LHCN-M2 (cell line): Measurements from ENCODE around the gene ZBTB16. TPM values are rescaled to one million over a fixed set of nuclear protein-coding genes. Genes with fewer than 3 reads are reported as not detected.

Experiments
- DNase-seq: peaks from one replicate; pipeline ENCODE4 v3.0.0-alpha.2; 2012; ENCODE audit warnings: low read depth
- total RNA-seq: library from RNA; depleted of rRNA; stranded (reverse); fragments of >200 nt; gene quantifications from 2 replicates; pipeline ENCODE4 v1.2.3, GENCODE V29; 2014

Gene ZBTB16
- total RNA-seq, 1 experiment from 2014 or later: 4.3 TPM

DNA sequence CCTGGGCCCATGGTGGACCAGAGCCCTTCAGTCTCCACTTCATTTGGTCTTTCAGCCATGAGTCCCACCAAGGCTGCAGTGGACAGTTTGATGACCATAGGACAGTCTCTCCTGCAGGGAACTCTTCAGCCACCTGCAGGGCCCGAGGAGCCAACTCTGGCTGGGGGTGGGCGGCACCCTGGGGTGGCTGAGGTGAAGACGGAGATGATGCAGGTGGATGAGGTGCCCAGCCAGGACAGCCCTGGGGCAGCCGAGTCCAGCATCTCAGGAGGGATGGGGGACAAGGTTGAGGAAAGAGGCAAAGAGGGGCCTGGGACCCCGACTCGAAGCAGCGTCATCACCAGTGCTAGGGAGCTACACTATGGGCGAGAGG, 4.3 kb downstream of the ZBTB16 start:
- no peak for DNase-seq

DNA sequence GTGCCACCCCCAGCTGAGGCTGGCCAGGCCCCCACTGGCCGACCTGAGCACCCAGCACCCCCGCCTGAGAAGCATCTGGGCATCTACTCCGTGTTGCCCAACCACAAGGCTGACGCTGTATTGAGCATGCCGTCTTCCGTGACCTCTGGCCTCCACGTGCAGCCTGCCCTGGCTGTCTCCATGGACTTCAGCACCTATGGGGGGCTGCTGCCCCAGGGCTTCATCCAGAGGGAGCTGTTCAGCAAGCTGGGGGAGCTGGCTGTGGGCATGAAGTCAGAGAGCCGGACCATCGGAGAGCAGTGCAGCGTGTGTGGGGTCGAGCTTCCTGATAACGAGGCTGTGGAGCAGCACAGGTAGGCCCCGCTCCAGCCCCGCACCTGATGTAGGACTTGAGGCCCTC, 4.7 kb downstream of the ZBTB16 start:
- DNase-seq: no peak

DNA sequence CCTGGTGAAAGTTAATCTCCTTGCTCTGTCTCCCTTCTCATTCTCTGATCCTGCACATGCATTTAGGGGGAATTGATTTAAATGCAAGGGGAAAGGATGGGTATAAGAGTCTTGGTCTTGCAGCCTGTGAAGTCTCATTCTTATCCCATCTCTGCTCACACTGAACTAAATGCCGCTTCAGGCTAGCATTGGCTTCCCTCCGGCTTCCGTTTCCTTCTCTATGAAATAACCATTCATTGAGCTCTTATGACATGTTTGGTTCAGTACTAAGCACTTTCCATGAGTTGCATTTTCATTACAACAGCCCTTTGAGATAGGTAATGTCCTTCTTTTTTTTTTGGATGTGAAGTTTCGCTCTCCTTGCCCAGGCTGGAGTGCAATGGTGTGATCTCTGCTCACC, 5.6 kb downstream of the ZBTB16 start:
- no peak for DNase-seq

DNA sequence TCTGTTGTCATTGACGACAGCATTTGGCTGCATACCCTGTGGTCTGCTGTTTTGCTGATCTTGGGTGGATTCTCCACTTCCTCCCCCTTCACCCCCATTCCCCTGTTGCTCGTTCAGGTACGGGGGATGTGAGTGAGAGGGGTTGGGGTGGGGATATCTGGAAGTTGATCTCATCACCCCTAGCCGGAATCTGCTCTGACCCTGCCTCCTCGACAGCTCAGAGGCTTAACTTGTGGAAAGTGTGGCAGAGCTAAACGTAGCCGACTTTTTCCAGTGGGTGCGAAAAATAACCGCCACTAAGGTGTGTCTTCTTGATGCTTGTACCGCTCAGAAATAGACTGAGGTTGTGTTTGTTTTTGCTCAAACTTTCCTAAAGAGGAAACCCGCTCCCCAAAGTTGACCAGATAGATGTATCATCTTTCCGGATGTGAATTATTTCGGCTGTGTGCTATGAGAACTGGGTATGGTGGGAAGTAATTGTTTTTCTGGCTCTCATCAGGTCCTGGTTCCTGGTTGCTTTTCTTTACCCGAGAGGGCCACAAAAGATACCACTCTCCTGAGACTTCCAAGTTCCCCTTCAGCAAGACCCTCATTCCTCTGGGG, 6.6 kb downstream of the ZBTB16 start:
- DNase-seq: no peak

DNA sequence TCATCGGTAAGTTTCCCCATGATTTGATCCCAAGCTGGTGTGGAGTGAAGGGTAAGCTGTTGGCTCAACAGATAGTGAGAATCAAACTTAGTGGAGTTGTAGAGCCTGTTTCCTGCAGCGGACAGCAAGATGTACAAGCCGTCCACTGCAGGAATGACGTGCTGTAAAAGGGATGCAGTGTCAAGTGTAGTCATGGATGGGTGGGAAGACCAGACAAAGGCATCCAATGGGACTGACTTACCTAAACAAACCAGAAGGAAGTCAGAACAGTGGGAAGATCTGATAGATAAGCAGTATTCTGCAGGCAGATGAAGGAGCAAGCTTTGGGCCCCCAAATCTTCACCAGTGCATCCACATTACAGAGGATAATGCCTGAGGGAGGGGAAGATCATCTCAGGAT, 8.8 kb downstream of the ZBTB16 start:
- no peak for DNase-seq

DNA sequence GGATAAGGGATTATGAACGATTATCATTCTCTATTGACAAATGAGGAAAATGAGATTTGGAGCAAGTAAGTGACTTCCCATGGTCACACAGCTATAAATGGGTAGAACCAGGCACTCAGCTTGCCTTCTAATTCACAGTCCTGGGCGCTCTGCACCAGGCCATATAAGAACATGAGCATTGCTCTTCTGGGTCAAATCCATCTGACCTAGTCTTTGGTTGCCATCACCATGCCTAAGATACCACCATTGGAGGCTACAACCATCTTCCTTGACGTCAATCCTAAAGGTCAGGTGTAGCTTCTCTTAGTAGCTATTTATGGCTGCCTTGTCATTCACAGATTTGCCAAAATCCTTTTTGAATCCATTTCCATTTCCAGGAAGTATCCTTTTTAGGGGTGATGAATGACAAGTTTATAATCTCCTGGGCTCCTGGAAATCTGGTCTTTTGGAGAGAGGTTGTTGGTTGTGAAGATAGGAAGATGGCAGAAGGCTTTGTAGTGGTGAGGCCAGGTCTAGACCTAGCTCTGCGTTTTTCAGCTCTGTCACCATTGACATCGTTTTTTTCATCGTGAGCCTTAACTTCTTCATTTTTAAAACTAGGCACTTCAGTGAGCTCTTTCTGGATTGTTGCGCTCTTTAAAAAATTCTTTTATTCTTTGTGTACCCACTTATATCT, 11.1 kb downstream of the ZBTB16 start:
- DNase-seq: no peak

DNA sequence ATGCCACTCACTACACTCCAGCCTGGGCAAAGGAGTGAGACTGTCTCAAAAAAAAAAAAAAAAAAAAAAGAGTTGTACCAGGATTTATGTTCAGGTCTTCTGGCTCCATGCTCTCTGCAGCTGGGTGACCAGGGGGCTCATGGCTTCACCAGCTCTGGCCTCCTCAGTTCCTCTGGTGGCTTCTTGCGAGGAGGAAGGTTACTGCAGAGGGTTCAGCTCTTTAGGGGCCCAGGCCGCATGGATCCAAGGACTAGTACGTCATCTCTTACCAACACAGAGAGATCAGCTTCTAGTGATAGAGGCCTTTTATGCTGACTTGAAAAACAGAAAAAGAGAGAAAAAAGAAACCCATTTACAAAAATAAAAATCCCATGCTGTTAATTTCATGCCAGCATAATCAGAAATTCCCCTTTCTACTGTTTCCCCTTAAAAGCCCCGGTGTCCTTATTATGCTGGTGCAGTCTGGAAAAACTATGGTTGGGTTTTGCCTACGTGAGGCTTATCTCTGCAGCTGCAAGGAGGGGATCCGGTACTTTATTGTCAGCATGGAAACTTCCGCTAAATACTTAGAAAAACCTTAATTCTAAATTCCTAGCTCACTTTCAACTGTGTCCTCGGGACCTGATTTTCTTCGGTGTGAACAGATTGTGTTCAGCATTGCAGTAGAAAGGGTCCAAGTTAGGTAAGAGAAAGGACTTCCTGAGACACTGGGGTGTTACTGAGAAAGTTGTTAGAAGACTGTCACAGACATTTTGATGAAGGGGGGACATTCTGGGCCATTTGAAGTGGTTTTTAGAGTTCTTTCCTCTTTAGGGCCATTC, 13.7 kb downstream of the ZBTB16 start:
- DNase-seq: no peak

DNA sequence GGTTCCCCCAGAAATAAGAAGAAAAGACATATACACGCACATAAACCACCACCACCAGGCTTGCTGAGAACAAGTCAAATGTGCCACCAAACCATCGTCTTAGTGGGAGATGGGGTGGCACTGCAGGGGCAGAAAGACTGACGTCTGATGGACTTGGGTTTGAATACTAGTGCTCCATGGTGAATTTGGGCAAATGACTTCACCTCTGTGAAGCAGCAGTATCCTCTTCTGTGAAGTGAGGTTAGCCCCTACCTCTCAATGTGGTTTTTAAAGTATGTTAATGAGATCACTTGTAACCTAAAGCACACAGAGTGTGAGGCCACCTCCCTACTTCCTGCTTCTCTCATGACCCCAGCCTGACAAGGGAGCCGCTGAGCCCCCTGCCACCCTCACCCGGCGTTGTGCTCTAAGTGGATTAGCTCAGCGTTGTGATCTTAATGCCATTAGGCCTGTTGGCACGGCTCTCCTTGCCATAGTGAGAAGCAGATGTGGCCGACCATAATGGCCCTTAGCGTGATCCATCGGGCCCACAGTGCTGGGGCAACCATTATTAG, 14.4 kb downstream of the ZBTB16 start:
- no peak for DNase-seq

DNA sequence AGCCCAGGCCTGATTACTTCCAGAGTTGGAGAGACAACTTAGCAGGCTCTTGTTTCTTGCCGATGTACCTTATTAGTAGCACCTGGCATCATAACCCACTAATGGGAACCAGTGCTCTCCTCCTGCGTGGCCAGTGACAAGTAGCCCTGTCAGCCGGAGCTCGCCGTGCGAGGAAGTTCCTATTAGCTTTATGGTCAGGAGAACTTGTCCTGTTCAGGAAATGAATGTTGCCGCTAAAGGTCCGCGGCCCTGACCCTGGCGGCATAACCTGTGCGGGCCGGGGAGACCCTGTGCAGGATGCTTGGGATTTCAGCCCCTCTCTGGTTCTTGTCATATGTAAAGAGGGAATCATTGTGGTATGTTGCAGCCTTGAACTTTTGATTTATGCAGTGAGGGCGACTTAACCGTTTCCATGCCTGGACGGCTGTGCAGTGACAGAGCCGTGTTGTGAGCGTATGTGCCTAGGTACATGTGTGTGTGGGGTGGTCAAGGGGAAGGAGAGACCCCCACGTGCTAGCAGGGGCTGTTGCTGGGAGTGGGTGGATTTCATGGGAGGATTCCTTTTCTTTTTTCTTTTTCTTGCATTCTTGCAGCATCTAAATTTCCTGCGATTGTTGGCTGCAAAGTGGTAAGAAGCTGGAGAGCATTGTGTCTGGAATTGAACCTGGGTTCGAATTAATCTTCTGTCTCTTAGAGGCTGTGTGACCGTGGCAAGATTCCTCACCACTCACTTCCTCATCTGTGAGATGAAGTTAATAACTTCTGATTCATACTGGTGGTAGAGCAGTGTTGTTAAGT, 15.2 kb downstream of the ZBTB16 start:
- no peak for DNase-seq

DNA sequence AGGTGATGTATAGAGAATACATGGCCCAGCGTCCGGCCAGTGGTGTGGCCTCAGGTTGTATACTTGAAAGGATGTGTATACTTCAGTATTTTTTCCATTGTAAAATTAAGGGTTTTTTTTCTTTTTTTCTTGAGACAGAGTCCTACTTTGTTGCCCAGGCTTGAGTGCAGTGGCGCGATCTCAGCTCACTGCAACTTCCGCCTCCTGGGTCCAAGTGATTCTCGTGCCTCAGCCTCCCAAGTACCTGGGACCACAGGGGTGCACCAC, 15.8 kb downstream of the ZBTB16 start:
- no peak for DNase-seq

DNA sequence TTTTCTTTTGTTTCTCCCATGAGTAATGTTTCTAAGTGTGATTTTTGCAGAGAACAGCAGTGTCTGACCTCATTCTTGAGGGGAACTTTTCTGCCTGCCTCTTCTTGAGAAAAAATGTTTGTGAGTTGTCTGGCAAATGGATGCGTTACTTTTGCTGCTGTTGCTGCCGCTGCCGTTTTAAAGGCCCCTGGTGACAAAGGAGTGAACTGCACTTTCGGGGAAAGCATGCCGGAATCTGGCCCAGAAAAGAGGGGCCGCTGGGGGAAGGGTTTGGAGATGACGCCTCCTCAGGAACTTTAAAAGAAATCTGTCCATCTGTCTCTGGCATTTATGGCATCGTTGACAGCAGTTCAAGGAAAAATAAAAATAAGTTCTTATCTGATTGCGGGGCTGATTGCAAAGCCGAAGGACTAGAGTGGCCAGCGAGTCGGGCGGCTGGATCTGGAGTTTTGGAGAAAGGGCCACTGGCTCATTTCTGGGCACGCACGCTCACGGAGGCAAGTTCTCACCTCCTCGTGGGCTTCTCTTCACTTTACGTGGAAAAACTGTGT, 16.5 kb downstream of the ZBTB16 start:
- DNase-seq: peak; percentile 73

DNA sequence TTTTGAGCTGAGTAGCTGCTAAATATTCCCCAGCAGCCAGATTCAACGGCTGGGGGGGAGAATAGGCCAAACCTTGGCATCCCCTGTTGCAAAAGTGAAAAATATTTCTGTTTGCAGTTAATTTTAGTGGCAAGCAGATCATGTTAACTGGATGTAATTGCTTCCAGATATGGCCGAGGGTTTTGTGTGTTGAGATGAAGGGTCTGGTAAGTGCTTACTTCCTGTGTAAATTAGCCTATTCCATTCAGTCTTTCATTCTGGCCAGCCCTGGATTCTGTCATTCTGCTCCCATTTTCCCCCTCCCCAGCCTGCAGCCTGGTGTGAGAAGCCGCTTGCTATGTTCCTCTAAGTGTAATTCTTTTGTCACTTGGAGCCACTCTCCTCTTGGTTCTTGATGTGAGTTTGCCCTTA, 17.4 kb downstream of the ZBTB16 start:
- DNase-seq: no peak

DNA sequence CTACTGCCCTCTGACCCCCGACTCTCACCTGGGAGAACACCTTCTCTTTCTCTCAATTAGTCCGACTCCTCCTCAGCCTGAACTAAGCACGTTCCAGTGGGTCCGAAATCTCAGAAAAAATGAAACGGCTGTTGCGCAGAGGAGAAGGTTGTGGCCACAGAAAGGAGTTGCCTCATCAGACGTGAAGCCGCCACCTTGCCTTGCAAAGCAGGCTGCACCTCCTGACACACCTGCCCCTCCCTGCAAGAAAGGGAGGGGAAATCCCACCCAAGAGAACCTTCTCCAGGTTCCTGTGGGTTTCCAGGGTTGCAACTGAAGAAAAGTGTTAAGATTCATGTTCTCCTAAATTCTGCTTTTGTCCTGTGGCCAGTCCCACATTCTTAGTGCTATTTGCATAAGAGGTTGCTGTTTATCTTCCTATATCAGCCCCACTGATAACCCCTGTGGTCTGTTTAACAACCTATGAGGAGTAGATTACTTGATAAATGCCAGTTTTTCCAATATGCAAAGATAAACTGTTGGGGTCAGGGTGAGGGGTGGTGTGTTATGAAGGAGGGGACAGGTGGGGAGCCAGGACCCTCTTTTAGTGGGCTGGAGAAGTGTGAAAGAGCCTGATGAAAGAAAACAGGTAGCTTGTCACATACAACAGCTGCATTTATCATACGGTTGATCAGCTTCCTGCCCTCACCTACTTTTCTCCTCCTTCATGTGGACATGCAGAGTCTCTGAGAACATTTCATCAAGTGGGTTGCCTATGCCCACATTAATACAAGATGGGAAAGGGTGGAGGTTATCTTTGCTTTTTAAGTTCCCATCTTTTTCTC, 18.2 kb downstream of the ZBTB16 start:
- DNase-seq: no peak

DNA sequence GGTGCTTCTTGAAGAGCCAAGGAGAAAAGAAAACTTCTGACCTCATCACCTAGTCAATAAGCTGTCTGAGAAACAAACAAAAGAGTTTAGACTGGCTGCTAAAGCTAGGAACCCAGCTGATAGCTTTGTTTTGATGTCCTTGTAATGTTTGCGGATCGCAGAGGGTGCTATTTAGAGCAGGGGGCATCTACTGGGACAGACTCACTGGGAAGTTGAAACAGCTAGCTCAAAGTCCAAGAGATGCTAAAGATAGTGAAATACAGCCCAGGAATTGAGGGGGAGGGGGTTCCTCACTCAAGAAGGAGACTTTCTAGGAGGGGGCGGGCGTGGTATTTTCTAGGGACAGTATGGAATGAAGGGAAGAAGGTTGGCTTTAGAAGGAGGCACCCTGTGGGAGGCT, 18.9 kb downstream of the ZBTB16 start:
- DNase-seq: no peak

DNA sequence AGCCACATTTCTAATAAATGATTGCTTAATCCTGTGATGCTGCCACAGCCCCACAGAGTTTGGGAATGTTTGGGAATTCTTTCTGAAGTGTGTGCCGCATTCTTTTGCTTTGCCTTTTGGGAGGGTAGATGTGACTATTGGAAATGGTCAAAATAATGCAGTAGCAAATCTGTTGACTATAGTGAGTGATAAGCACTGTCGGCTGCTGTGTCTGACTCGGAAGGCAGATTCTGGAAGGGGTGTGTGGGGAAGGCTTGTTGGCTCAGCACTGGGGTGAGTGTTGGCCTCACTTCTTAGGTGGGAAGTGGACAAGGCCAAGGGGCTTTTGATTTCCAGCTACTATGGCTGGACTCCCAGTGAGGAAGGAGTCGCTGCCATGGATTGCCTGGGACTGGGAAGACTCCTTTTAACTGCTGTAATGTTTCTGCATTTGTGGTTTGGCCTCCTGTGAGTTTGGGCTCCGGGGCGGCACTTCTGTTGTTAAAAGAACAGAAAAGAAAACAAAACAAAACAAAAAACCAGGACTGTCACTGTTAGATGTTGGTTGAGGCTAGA, 20.1 kb downstream of the ZBTB16 start:
- peak; percentile 57 for DNase-seq

DNA sequence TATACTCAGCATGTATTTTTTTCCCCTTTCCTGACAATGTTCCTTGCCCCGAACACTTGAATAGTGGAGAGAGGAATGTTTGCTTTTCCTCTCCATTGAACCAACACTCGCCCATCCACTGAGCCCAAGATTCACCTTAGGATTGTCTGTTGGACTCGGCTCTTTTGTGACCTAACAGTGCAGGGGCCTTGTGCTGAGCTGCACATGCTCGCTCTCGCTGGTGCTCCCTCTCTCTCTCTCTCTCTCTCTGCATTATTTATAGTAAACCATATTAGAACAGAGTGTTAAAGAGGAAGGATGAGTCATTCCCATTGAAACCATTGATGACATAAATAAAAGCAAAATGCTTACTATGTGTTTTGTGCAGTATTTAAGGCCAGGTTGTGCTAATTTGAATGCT, 20.7 kb downstream of the ZBTB16 start:
- DNase-seq: peak; percentile 60

DNA sequence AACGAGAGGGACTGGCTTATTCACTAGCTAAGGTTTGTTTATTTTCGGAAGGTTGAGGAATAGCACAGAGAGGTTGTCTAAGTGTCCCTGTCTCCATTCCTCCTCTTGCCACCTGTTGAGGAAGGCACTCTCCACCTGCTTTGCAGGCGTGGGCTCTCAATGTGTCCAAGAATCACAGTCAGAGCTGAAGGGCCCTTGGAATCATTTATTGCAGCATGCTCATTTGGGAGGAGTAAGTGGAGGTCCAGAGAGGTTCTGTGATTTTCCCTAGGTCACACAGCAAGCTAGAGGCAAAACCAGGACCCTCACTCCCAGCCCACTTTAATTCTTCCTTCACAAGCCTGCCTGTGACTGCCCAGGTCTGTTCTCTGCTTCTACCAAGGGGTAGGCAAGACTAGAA, 21.3 kb downstream of the ZBTB16 start:
- no peak for DNase-seq

DNA sequence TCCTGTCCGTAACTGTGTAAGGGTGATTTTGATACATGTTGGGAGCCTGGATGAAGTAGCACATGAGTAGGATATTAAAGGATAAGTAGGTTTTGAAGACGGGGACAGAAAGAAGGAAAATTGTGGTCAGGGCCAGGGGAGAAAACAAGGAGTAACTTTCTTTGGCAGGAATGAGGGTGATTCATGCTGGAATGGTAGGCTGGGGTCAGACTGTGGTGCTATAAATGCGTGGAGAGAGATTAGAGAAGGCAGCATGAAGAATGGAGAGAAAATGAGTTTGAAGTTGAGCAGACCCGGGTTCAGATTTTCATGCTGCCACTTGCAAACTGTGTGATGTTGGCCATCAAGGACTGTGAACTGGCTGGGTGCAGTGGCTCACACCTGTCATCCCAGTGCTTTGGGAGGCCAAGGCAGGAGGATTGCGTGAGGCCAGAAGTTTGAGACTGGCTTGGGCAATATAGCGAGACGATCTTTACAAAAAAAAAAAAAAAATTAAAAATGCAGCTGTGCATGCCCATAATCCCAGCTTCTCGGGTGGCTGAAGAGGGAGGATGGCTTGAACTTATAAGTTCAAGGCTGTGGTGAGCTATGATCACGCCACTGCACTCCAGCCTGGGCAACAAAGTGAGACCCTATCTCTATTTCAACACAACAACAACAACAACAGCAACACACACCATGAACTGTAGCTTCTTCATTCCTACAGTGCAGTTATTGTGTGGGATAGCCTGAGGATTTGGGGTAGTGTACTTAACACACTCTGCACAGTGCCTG, 22.3 kb downstream of the ZBTB16 start:
- peak; percentile 79 for DNase-seq

DNA sequence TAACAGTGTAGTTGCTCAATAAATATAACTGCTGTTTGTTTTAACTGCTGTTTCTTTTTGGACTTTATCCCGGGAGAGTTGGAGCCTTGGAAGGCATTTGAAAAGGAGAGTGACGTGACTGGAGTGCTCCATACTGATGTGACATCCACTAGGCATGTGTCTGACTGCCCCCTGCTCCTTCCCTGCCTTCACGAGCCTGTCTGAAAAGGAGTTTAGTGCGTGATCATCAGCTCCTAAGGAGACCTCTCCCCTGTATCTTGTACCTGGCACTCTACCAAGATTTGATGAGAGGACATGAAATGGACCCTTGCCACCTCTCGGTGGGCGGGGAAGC, 22.9 kb downstream of the ZBTB16 start:
- DNase-seq: peak; percentile 18

DNA sequence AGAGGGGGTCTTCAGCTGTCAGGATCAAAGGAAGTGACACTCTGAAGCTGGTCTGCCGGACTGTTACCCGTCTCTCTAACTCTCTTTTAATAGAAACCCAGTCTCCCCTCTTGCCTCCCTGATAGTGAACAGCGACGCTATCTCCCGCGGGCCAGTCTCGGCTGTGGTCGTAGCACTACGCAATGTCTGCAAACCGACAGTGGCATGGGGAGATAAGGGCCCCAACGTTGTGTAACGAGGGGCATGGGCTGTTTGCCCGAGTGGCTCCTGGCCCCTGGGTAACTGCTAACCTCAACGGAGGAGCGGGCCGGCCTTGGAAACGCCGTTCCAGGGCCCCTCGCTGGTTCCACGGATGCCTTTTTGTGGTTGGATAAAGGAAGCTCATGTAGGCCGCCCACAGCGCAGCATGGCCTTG, 23.3 kb downstream of the ZBTB16 start:
- no peak for DNase-seq
